Amygdala (tissue), 56 donors: ENCODE data around the gene CSPG4.
"Not testable (repeated sequence)": the region's sequence is repeated elsewhere in the genome, so short reads cannot be mapped to it uniquely, and the experiment has no call there.

ENCODE experiments used
- DNase-seq, 56 donors: peaks; one replicate each; lab custom pipeline; 2025; lab: John Stamatoyannopoulos, UW

Gene CSPG4

DNA sequence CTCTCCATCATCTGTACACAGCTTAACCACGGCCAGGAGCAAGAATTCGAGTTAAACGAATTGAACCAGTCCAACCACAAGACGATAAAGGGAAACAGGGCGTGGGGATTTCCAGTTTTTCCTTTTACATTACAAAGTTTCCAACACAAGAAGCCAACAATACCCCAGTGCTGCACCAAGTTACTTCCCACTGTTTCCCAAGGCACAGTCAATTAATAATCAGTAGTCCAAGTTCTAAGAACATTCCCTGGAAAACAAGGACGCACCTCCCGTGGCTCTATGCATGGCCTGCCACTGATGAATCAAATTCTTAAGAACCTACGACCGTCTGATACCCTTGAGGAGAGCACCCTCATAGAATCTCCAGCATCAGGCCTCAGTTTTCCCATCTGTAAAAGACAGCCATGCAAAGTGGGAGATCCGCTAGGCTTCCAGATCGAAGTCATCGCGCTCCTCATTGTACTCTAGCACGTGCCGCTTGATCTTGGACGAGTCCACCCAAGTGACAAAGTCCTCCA, 73.4 kb downstream of the CSPG4 start:
- DNase-seq, result no peak

- no peak for DNase-seq
Observed at GRCh38 chr15:75637245-75638009, 75.2 kb downstream of the CSPG4 start.

GRCh38 chr15:75636026-75636425, 76.6 kb downstream of the CSPG4 start:
- DNase-seq, result no peak

- not testable (repeated sequence) for DNase-seq
Observed at GRCh38 chr15:75633922-75634321, 78.7 kb downstream of the CSPG4 start.

- no peak for DNase-seq
Observed at GRCh38 chr15:75631935-75632334, 80.7 kb downstream of the CSPG4 start.

DNA sequence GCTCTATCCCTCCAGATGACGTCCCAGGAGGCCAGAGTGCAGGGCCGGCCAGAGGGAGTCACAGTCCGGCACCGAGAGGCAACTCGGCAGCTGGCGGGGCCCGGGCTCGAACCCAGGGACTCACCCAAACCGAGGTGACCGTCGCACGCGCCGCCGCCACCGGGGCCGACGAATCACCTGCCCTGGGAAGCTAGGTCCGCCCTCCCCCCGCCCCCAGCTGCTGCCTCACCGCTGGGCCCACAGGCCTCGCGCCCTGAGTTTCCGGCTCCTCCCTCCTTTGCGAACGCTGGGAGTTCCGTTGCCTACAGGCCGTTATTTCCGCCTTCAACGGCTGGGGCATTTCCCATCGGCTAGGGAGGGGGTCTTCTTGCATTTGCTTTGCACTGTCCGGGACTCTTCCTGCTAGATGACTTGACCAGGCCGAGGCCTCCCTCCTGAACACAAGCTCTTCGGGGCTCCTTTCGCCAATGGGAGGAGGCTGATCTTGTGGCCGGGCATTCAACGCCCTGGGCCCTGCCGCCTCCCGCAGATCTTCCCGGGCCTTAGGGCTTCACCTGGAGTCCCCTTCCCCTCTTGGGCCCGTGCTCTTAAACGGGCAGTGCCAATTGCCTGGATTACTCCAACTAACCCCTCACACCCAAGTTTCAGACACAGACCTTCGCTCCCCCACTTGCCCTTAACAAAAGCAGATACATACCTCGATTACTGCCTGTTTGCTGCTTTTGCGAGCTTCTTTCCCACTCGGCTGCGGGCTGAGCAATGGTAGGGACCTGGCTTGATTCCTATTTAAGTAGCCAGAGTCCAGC, 86.9 kb downstream of the CSPG4 start, which contains the start of gene SNUPN:
SNUPN (minus strand) TSS at position 184 of the 806 bp plus-strand sequence. CDS start 4,674 bp downstream, outside the sequence.
- peak in 55 of 56 donors; percentile 64 to 95 (median 85) for DNase-seq
